ENCODE data around the gene NFE2L1.
"Not testable (repeated sequence)": the region's sequence is repeated elsewhere in the genome, so short reads cannot be mapped to it uniquely, and the experiment has no call there.

Gene NFE2L1

GRCh38 chr17:48028736-48029135 lies 19.4 kb upstream of the NFE2L1 start:
- H3K9me3 Mint-ChIP-seq = no peaks in the 10 kb centered on the region
- no peak for DNase-seq
- H3K4me1 Mint-ChIP-seq = peaks cover 26% of the 10 kb centered on the region
- H3K27me3 Mint-ChIP-seq = peaks cover 23% of the 10 kb centered on the region
- H3K27ac Mint-ChIP-seq = no peak overlapping the region
- no peak overlapping the region for H3K4me3 Mint-ChIP-seq
- no peaks in the 10 kb centered on the region for H3K36me3 Mint-ChIP-seq (ENCODE audit: low read depth)
- no peak for ATAC-seq

GRCh38 chr17:48030531-48030930 lies 17.6 kb upstream of the NFE2L1 start:
- no peak for DNase-seq
- Mint-ChIP-seq H3K4me1 (peaks cover 13% of the 10 kb centered on the region), H3K9me3 (no peaks in the 10 kb centered on the region)

GRCh38 chr17:48031966-48032365 lies 16.2 kb upstream of the NFE2L1 start:
- Mint-ChIP-seq H3K27ac (no peak overlapping the region), H3K4me1 (peaks cover 2% of the 10 kb centered on the region), H3K36me3 (ENCODE audit: low read depth) (no peaks in the 10 kb centered on the region), H3K4me3 (no peak overlapping the region), H3K27me3 (peaks cover 17% of the 10 kb centered on the region), H3K9me3 (no peaks in the 10 kb centered on the region)
- DNase-seq (no peak), ATAC-seq (no peak)

More at GRCh38 chr17:48030531-48030930, 17.6 kb upstream of the NFE2L1 start:
- ATAC-seq = no peak
- H3K27me3 Mint-ChIP-seq = peaks cover 17% of the 10 kb centered on the region
- no peak overlapping the region for H3K4me3 Mint-ChIP-seq
- no peaks in the 10 kb centered on the region for H3K36me3 Mint-ChIP-seq (ENCODE audit: low read depth)
- H3K27ac Mint-ChIP-seq = no peak overlapping the region

GRCh38 chr17:48034734-48035133 lies 13.4 kb upstream of the NFE2L1 start:
- DNase-seq; H3K36me3 Mint-ChIP-seq (ENCODE audit: low read depth); H3K27ac Mint-ChIP-seq; H3K9me3 Mint-ChIP-seq; H3K4me3 Mint-ChIP-seq; ATAC-seq: not testable (repeated sequence)
- Mint-ChIP-seq H3K27me3 (peaks cover 23% of the 10 kb centered on the region), H3K4me1 (peaks cover 14% of the 10 kb centered on the region)

- ATAC-seq (no peak), DNase-seq (no peak)
- Mint-ChIP-seq H3K4me1 (peaks cover 14% of the 10 kb centered on the region), H3K27ac (no peak overlapping the region), H3K9me3 (no peaks in the 10 kb centered on the region), H3K36me3 (ENCODE audit: low read depth) (no peaks in the 10 kb centered on the region), H3K4me3 (peak overlapping the region; percentile 76), H3K27me3 (peaks cover 21% of the 10 kb centered on the region)
Observed at GRCh38 chr17:48036693-48037035, 11.5 kb upstream of the NFE2L1 start.

- peak; percentile 72 for DNase-seq
- ATAC-seq = peak; percentile 83
- H3K4me1 Mint-ChIP-seq = peaks cover 14% of the 10 kb centered on the region
- H3K9me3 Mint-ChIP-seq = no peaks in the 10 kb centered on the region
- H3K27me3 Mint-ChIP-seq = peaks cover 21% of the 10 kb centered on the region
- peak within 1 kb of the TSS; percentile 76 for H3K4me3 Mint-ChIP-seq
- H3K27ac Mint-ChIP-seq = peak within 1 kb of the TSS; percentile 75
- H3K36me3 Mint-ChIP-seq (ENCODE audit: low read depth) = no peaks in the 10 kb centered on the region
Observed at GRCh38 chr17:48037036-48037837, 10.9 kb upstream of the NFE2L1 start, which contains the start of gene COPZ2. Gene COPZ2 (minus strand): TSS chr17:48037797. CDS start chr17:48037777, 20 bp downstream.

GRCh38 chr17:48037838-48038323 lies 10.3 kb upstream of the NFE2L1 start:
- peak; percentile 9 for ATAC-seq

GRCh38 chr17:48038687-48039086 lies 9.5 kb upstream of the NFE2L1 start:
- H3K4me1 Mint-ChIP-seq = peaks cover 14% of the 10 kb centered on the region
- DNase-seq = no peak
- no peak overlapping the region for H3K27ac Mint-ChIP-seq
- H3K36me3 Mint-ChIP-seq (ENCODE audit: low read depth) = no peaks in the 10 kb centered on the region
- peaks cover 17% of the 10 kb centered on the region for H3K27me3 Mint-ChIP-seq
- H3K4me3 Mint-ChIP-seq = peak overlapping the region; percentile 76
- no peak for ATAC-seq
- no peaks in the 10 kb centered on the region for H3K9me3 Mint-ChIP-seq

More at GRCh38 chr17:48037838-48038323, 10.3 kb upstream of the NFE2L1 start:
- Mint-ChIP-seq H3K36me3 (ENCODE audit: low read depth) (no peaks in the 10 kb centered on the region), H3K9me3 (no peaks in the 10 kb centered on the region), H3K27ac (peak overlapping the region; percentile 75), H3K4me3 (peak overlapping the region; percentile 76), H3K4me1 (peaks cover 14% of the 10 kb centered on the region), H3K27me3 (peaks cover 17% of the 10 kb centered on the region)
- no peak for DNase-seq

- H3K4me3 Mint-ChIP-seq = no peak overlapping the region
- no peak for ATAC-seq
- no peak overlapping the region for H3K27ac Mint-ChIP-seq
- no peaks in the 10 kb centered on the region for H3K9me3 Mint-ChIP-seq
- peaks cover 7% of the 10 kb centered on the region for H3K36me3 Mint-ChIP-seq (ENCODE audit: low read depth)
- DNase-seq = no peak
- peaks cover 24% of the 10 kb centered on the region for H3K4me1 Mint-ChIP-seq
- peaks cover 13% of the 10 kb centered on the region for H3K27me3 Mint-ChIP-seq
Observed at GRCh38 chr17:48043176-48043575, 5.0 kb upstream of the NFE2L1 start.

GRCh38 chr17:48044851-48045250 lies 3.3 kb upstream of the NFE2L1 start:
- Mint-ChIP-seq H3K4me1 (peaks cover 30% of the 10 kb centered on the region), H3K36me3 (ENCODE audit: low read depth) (peaks cover 15% of the 10 kb centered on the region), H3K27me3 (peaks cover 2% of the 10 kb centered on the region), H3K9me3 (no peaks in the 10 kb centered on the region), H3K27ac (no peak overlapping the region), H3K4me3 (no peak overlapping the region)
- DNase-seq (no peak), ATAC-seq (no peak)

GRCh38 chr17:48045316-48046001 lies 2.7 kb upstream of the NFE2L1 start:
- H3K4me1 Mint-ChIP-seq = peaks cover 36% of the 10 kb centered on the region
- ATAC-seq = no peak
- H3K27ac Mint-ChIP-seq = peak overlapping the region; percentile 99
- H3K9me3 Mint-ChIP-seq = no peaks in the 10 kb centered on the region
- no peak for DNase-seq
- H3K4me3 Mint-ChIP-seq = peak overlapping the region; percentile 99
- peaks cover 19% of the 10 kb centered on the region for H3K36me3 Mint-ChIP-seq (ENCODE audit: low read depth)
- peaks cover 2% of the 10 kb centered on the region for H3K27me3 Mint-ChIP-seq

GRCh38 chr17:48046296-48046695 lies 1.9 kb upstream of the NFE2L1 start:
- H3K27ac Mint-ChIP-seq = peak overlapping the region; percentile 99
- H3K9me3 Mint-ChIP-seq = no peaks in the 10 kb centered on the region
- H3K36me3 Mint-ChIP-seq (ENCODE audit: low read depth) = peaks cover 28% of the 10 kb centered on the region
- peaks cover under 1% of the 10 kb centered on the region for H3K27me3 Mint-ChIP-seq
- ATAC-seq (no peak), DNase-seq (no peak)
- peak overlapping the region; percentile 99 for H3K4me3 Mint-ChIP-seq
- H3K4me1 Mint-ChIP-seq = peaks cover 44% of the 10 kb centered on the region

GRCh38 chr17:48047113-48047740 lies 932 bp upstream of the NFE2L1 start:
- Mint-ChIP-seq H3K27ac (peak overlapping the region; percentile 99), H3K36me3 (ENCODE audit: low read depth) (peaks cover 36% of the 10 kb centered on the region), H3K4me1 (peaks cover 53% of the 10 kb centered on the region), H3K9me3 (no peaks in the 10 kb centered on the region), H3K27me3 (no peaks in the 10 kb centered on the region), H3K4me3 (peak overlapping the region; percentile 99)
- no peak for ATAC-seq
- no peak for DNase-seq

GRCh38 chr17:48048384-48049126 lies 396 bp downstream of the NFE2L1 start:
- Mint-ChIP-seq H3K36me3 (ENCODE audit: low read depth) (peaks cover 42% of the 10 kb centered on the region), H3K27ac (peak overlapping the region; percentile 99), H3K4me3 (peak overlapping the region; percentile 99), H3K9me3 (no peaks in the 10 kb centered on the region), H3K4me1 (peaks cover 67% of the 10 kb centered on the region), H3K27me3 (no peaks in the 10 kb centered on the region)
- ATAC-seq (peak; percentile 44), DNase-seq (peak; percentile 41)

Measured in activated naive CD8-positive, alpha-beta T cell treated with anti-CD3 and anti-CD28 coated beads, Interleukin-2, amount 50 U/mL, for 24 hours (primary cell).